ENCODE measurements around the gene TEX30. TPM values are rescaled to one million over a fixed set of nuclear protein-coding genes. Genes with fewer than 3 reads are reported as not detected.

TEX30 gene
- total RNA-seq, 1 experiment from 2014 or later, result 7.4 TPM

DNA sequence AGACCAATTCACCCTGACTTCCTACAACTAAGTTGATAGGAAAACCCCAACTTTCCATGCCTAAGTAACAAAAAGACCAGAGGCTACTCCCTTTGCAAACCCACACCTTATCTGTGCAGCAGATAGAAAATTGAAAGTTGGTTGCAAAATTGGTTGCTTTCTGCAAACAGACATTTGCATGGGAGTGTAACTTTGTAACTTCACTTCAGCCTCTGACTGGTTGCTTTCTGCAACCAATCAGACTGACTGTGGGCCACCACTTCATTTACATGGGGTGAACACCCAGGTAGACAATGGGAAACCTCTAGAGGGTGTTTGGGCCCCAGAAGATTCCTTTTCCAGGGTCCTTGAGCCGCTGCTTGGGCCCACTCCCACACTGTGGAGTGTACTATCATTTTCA lies 9.8 kb downstream of the TEX30 start:
- Mint-ChIP-seq H3K9me3 (ENCODE audit: low read depth, unreplicated experiment) (no peaks in the 10 kb centered on the region), H3K4me1 (ENCODE audit: low read depth, unreplicated experiment) (no peaks in the 10 kb centered on the region), H3K4me3 (ENCODE audit: low read depth, unreplicated experiment) (no peak overlapping the region), H3K27me3 (ENCODE audit: unreplicated experiment) (no peaks in the 10 kb centered on the region), H3K27ac (ENCODE audit: unreplicated experiment) (no peak overlapping the region), H3K36me3 (ENCODE audit: insufficient read depth, unreplicated experiment) (no peaks in the 10 kb centered on the region)
- CTCF ChIA-PET, result no interaction called here
- BruUV-seq (replicated peaks), result no TSS peak
- TF ChIP-seq, protein P1, sequence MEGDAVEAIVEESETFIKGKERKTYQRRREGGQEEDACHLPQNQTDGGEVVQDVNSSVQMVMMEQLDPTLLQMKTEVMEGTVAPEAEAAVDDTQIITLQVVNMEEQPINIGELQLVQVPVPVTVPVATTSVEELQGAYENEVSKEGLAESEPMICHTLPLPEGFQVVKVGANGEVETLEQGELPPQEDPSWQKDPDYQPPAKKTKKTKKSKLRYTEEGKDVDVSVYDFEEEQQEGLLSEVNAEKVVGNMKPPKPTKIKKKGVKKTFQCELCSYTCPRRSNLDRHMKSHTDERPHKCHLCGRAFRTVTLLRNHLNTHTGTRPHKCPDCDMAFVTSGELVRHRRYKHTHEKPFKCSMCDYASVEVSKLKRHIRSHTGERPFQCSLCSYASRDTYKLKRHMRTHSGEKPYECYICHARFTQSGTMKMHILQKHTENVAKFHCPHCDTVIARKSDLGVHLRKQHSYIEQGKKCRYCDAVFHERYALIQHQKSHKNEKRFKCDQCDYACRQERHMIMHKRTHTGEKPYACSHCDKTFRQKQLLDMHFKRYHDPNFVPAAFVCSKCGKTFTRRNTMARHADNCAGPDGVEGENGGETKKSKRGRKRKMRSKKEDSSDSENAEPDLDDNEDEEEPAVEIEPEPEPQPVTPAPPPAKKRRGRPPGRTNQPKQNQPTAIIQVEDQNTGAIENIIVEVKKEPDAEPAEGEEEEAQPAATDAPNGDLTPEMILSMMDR (IDR thresholded peaks at IDR 0.05; ENCODE audit: unreplicated experiment), result no peak
- no peak for DNase-seq
- intact Hi-C loops (cut with micrococcal nuclease; ENCODE audit: unreplicated experiment), result no loop called here

DNA sequence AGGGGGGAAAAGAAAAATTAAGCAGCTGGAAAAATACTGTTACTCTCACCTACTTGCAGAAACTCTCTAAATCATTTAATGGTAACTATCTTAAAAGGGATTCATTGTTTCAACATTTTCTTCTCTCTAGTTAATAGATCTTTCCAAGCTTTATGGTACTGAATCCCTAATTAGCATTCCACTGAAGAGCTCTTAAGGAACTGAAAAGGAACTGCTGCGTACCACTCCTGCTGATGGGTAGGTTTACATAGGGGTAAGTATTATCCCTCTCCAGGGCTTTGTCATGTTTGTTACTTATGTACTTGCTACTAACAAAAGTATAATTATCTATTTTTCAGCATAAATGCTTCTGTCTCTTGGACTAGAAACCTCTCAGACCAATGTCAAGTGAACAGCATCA lies 12.5 kb downstream of the TEX30 start:
- H3K27ac Mint-ChIP-seq (ENCODE audit: unreplicated experiment), result no peak overlapping the region
- no peaks in the 10 kb centered on the region for H3K36me3 Mint-ChIP-seq (ENCODE audit: insufficient read depth, unreplicated experiment)
- H3K4me1 Mint-ChIP-seq (ENCODE audit: low read depth, unreplicated experiment), result no peaks in the 10 kb centered on the region
- TF ChIP-seq, protein P1 (IDR thresholded peaks at IDR 0.05; ENCODE audit: unreplicated experiment), result no peak
- intact Hi-C loops (cut with micrococcal nuclease; ENCODE audit: unreplicated experiment), result no loop called here
- no peaks in the 10 kb centered on the region for H3K27me3 Mint-ChIP-seq (ENCODE audit: unreplicated experiment)
- H3K4me3 Mint-ChIP-seq (ENCODE audit: low read depth, unreplicated experiment), result no peak overlapping the region
- DNase-seq, result no peak
- no peaks in the 10 kb centered on the region for H3K9me3 Mint-ChIP-seq (ENCODE audit: low read depth, unreplicated experiment)
- CTCF ChIA-PET, result no interaction called here
- BruUV-seq (replicated peaks), result no TSS peak

DNA sequence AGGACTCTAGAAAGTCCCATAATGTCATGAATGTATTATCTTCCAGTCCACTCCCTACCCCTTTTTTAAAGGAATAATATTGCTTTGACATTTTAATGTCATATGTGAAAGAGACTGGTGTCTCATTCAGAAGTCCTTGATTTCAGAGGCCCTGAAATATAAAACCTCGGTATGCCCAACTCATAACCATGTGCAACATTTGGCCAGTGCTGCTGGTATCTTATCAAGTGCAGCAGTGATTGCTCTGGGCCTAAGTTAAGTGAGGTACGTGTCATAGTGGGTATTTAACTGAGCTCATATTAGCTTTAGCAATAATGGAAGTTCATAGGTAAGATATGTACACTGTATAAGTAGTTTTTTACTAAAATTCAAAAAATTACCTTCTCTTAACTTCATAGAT lies 14.7 kb downstream of the TEX30 start:
- DNase-seq, result no peak
- CTCF ChIA-PET, result no interaction called here
- Mint-ChIP-seq H3K4me3 (ENCODE audit: low read depth, unreplicated experiment) (no peak overlapping the region), H3K4me1 (ENCODE audit: low read depth, unreplicated experiment) (no peaks in the 10 kb centered on the region), H3K9me3 (ENCODE audit: low read depth, unreplicated experiment) (no peaks in the 10 kb centered on the region), H3K36me3 (ENCODE audit: insufficient read depth, unreplicated experiment) (no peaks in the 10 kb centered on the region), H3K27ac (ENCODE audit: unreplicated experiment) (no peak overlapping the region), H3K27me3 (ENCODE audit: unreplicated experiment) (no peaks in the 10 kb centered on the region)
- no TSS peak for BruUV-seq (replicated peaks)
- TF ChIP-seq, protein P1 (IDR thresholded peaks at IDR 0.05; ENCODE audit: unreplicated experiment), result no peak
- intact Hi-C loops (cut with micrococcal nuclease; ENCODE audit: unreplicated experiment), result no loop called here

DNA sequence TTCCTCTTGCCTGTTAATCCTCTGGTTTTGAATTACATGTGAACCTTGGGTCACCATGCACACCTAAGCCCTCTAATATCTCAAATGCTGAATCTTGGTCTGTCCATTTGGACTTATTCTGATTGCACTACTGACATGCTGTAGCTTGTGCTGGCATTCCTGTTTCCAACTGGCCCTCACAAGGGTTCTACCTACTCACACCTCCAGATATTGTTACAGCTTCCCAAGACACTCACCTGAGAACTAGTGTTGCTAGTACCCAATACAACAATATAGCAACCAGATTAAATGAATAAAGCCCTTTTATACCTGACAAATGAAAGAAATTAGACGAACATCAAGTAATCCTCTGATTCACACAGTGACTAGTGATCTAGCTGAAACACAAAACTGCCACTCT lies 16.6 kb downstream of the TEX30 start:
- BruUV-seq (replicated peaks), result no TSS peak
- TF ChIP-seq, protein P1 (IDR thresholded peaks at IDR 0.05; ENCODE audit: unreplicated experiment), result no peak
- DNase-seq, result no peak
- Mint-ChIP-seq H3K4me3 (ENCODE audit: low read depth, unreplicated experiment) (no peak overlapping the region), H3K4me1 (ENCODE audit: low read depth, unreplicated experiment) (no peaks in the 10 kb centered on the region), H3K36me3 (ENCODE audit: insufficient read depth, unreplicated experiment) (no peaks in the 10 kb centered on the region), H3K27ac (ENCODE audit: unreplicated experiment) (no peak overlapping the region), H3K27me3 (ENCODE audit: unreplicated experiment) (no peaks in the 10 kb centered on the region), H3K9me3 (ENCODE audit: low read depth, unreplicated experiment) (no peaks in the 10 kb centered on the region)
- CTCF ChIA-PET, result no interaction called here
- intact Hi-C loops (cut with micrococcal nuclease; ENCODE audit: unreplicated experiment), result no loop called here

DNA sequence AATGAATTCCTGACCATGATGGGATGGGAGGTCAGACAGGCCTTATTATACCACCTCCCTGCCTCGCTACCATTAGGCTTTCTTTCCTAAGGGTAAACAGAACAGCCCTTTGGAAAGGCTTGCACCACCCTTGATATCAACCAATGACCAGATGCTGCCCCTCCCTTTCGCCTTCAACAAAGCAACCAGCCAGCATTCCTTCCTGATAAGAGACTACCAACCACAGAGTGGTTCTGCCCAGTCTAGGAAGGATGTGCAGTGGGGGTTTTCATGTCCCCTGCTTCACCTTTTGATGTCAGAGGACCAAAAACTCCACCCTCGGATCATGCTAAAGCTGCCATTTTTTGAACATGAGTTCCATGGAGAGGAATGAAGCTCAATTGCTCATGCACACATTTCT lies 21.7 kb downstream of the TEX30 start:
- no TSS peak for BruUV-seq (replicated peaks)
- Mint-ChIP-seq H3K36me3 (ENCODE audit: insufficient read depth, unreplicated experiment) (no peaks in the 10 kb centered on the region), H3K4me3 (ENCODE audit: low read depth, unreplicated experiment) (no peak overlapping the region), H3K4me1 (ENCODE audit: low read depth, unreplicated experiment) (no peaks in the 10 kb centered on the region), H3K27me3 (ENCODE audit: unreplicated experiment) (peaks cover 16% of the 10 kb centered on the region), H3K9me3 (ENCODE audit: low read depth, unreplicated experiment) (peaks cover 3% of the 10 kb centered on the region), H3K27ac (ENCODE audit: unreplicated experiment) (no peak overlapping the region)
- intact Hi-C loops (cut with micrococcal nuclease; ENCODE audit: unreplicated experiment), result no loop called here
- DNase-seq, result no peak
- TF ChIP-seq, protein P1 (IDR thresholded peaks at IDR 0.05; ENCODE audit: unreplicated experiment), result no peak
- CTCF ChIA-PET, result no interaction called here

All from Calu3 (cell line).